ENCODE measurements around the gene ANKRD52. TPM values are rescaled to one million over a fixed set of nuclear protein-coding genes. Genes with fewer than 3 reads are reported as not detected.

ANKRD52 gene
- total and polyA plus RNA-seq, 2 of the 8 experiments (the other 6 are each of a cell fraction or from before 2014, with no cell fraction given), result 14.0 to 36.3 TPM

- Histone ChIP-seq H3K14ac (ENCODE audit: insufficient read length) (no peak overlapping the region), H3K27ac (ENCODE audit: low read depth, low read length) (no peak overlapping the region), H2BK5ac (ENCODE audit: low read depth, low read length) (no peak overlapping the region), H4K20me1 (replicated peaks in 1 of 2; ENCODE audit: control insufficient read depth in 1 of 2, insufficient read depth in 2 of 2, low read length in 2 of 2) (peaks cover 0 to 6% of the 10 kb centered on the region in 2 experiments), H3K4me2 (ENCODE audit: insufficient read depth in 1 of 2, low read depth in 2 of 2, low read length in 2 of 2) (peak overlapping the region in 1 of 2 experiments; percentile 100; a peak in 1 of 4 replicates), H3K9ac (replicated peaks in 1 of 4; ENCODE audit: extremely low read depth in 1 of 4, low read depth in 3 of 4, low read length in 3 of 4) (no peak overlapping the region), H3K4ac (replicated peaks; ENCODE audit: insufficient read length, low read depth, low read length) (no peak overlapping the region), H3K56ac (replicated peaks; ENCODE audit: insufficient read length, low read depth, low read length) (no peak overlapping the region), H3K4me1 (replicated peaks in 1 of 4; ENCODE audit: control insufficient read depth in 3 of 4, insufficient read depth in 4 of 4, low read length in 3 of 4) (peaks cover under 1 to 13% (median 5%) of the 10 kb centered on the region in 4 experiments; a peak in 6 of 7 replicates), H2BK12ac (ENCODE audit: low read depth, low read length) (no peak overlapping the region), H3K36me3 (ENCODE audit: control insufficient read depth in 2 of 4, insufficient read depth in 4 of 4, low read length in 3 of 4) (peaks cover 0 to 15% (median 9%) of the 10 kb centered on the region in 4 experiments; a peak in 4 of 8 replicates), H3K27me3 (replicated peaks in 1 of 4; ENCODE audit: control insufficient read depth in 3 of 4, extremely low read depth in 1 of 4, insufficient read depth in 3 of 4, low read length in 3 of 4) (no peaks in the 10 kb centered on the region), H3K23ac (ENCODE audit: insufficient read length) (no peak overlapping the region), H3K79me1 (ENCODE audit: low read depth, low read length) (peaks cover 8% of the 10 kb centered on the region), H2BK15ac (ENCODE audit: low read length) (no peak overlapping the region), H2BK20ac (ENCODE audit: low read length) (no peak overlapping the region), H3K18ac (ENCODE audit: extremely low read depth, low read length) (no peak overlapping the region), H4K91ac (replicated peaks; ENCODE audit: insufficient read length, low read length) (no peak overlapping the region), H4K8ac (ENCODE audit: extremely low read depth, insufficient read depth, low read length) (no peak overlapping the region), H2AK5ac (ENCODE audit: low read depth, low read length) (no peak overlapping the region), H3K9me3 (ENCODE audit: insufficient read depth in 2 of 2, low read depth in 1 of 2, low read length in 1 of 2) (no peaks in the 10 kb centered on the region), H3K4me3 (ENCODE audit: extremely low read depth in 1 of 4, insufficient read depth in 2 of 4, low read depth in 3 of 4, low read length in 4 of 4) (no peak overlapping the region), H4K5ac (ENCODE audit: insufficient read length, low read depth, low read length) (no peak overlapping the region), H2AFZ (ENCODE audit: low read length) (no peak overlapping the region), H3K79me2 (ENCODE audit: control insufficient read depth in 1 of 2, insufficient read depth in 2 of 2, low read length in 2 of 2) (peaks cover 0 to 30% of the 10 kb centered on the region in 2 experiments; a peak in 2 of 4 replicates), H2BK120ac (replicated peaks; ENCODE audit: low read depth, low read length) (no peak overlapping the region), H3K23me2 (ENCODE audit: low read depth, low read length) (peaks cover 21% of the 10 kb centered on the region)
- no peak for DNase-seq (ENCODE audit: low read depth in 1 of 2, low spot score in 2 of 2)
- no peak for FAIRE-seq
- ChIA-PET CTCF (ENCODE audit: partially characterized antibody) (interaction anchor here (0.8 to 4.2 kb wide), 5 partner anchors 13 to 37 kb away, joined by 3 to 89 read pairs (median 31); partner anchors contain the start of gene SMARCC2), POLR2A (ENCODE audit: partially characterized antibody) (interaction anchor here (1.0 to 9.8 kb wide), 7 partner anchors 9 to 102 kb away, joined by 4 to 203 read pairs (median 42); partner anchors contain the start of genes MYL6, RPL41, SMARCC2 and ZC3H10)
- WGBS, 2 experiments (ENCODE audit: extremely low coverage in 1 of 2, insufficient coverage in 1 of 2, insufficient read length in 1 of 2, insufficient replicate concordance in 2 of 2, low coverage in 1 of 2, low lambda C conversion rate in 2 of 2, missing lambda C conversion rate in 1 of 2), result 94% methylated on average over 9 of the region's 9 CpGs; no CpG with 5 or more reads in 1 of the 2 experiments
- no peak for TF ChIP-seq MAFK (IDR thresholded peaks at IDR 0.05; ENCODE audit: low read depth, low read length)
- no peak for TF ChIP-seq POLR2AphosphoS5 (IDR thresholded peaks at IDR 0.05; ENCODE audit: low read depth, low read length)
- no peak for TF ChIP-seq BRCA1 (IDR thresholded peaks at IDR 0.05; ENCODE audit: low read depth, low read length)
- no peak for TF ChIP-seq GTF2F1 (IDR thresholded peaks at IDR 0.05; ENCODE audit: borderline replicate concordance, low read depth, low read length)
- TF ChIP-seq SP2 (IDR thresholded peaks at IDR 0.05; ENCODE audit: low read length), result no peak
- no peak for TF ChIP-seq BACH1 (IDR thresholded peaks at IDR 0.05; ENCODE audit: low read length)
- no peak for TF ChIP-seq SIX5 (IDR thresholded peaks at IDR 0.05; ENCODE audit: low read depth, low read length)
- TF ChIP-seq TEAD4 (IDR thresholded peaks at IDR 0.05; ENCODE audit: low read depth, low read length), result no peak
- no peak for TF ChIP-seq FOSL1 (IDR thresholded peaks at IDR 0.05; ENCODE audit: insufficient read depth, low read depth, low read length)
- TF ChIP-seq POU5F1 (IDR thresholded peaks at IDR 0.05; ENCODE audit: low read depth, low read length), result no peak
- no peak for TF ChIP-seq HDAC2 (IDR thresholded peaks at IDR 0.05; ENCODE audit: borderline replicate concordance in 1 of 2, low read depth in 2 of 2, low read length in 2 of 2)
- no peak for TF ChIP-seq KDM1A (IDR thresholded peaks at IDR 0.05; ENCODE audit: borderline replicate concordance, low read length)
- no peak for TF ChIP-seq HDAC6 (IDR thresholded peaks at IDR 0.05; ENCODE audit: low read depth, low read length)
- TF ChIP-seq CHD2 (IDR thresholded peaks at IDR 0.05; ENCODE audit: low read length), result no peak
- TF ChIP-seq SAP30 (IDR thresholded peaks at IDR 0.05; ENCODE audit: insufficient read depth, insufficient replicate concordance, low read length), result no peak
Measured at GRCh38 chr12:56219840-56220239, 38.3 kb downstream of the ANKRD52 start.

Data from H1 (cell line).